LNCaP clone FGC (cell line): ENCODE data around the gene NDFIP2.

Experiments used
- DNase-seq: peaks from one replicate; pipeline ENCODE4 v3.0.0-alpha.2; 2011; ENCODE audit warnings: low read depth
- H3K4me3 ChIP-seq: 2 replicates; pipeline ENCODE4 v1.5.1; 2011; ENCODE audit warnings: mild to moderate bottlenecking, low read depth, low read length, control low read depth
- CTCF ChIP-seq: IDR thresholded peaks from 2 replicates; pipeline ENCODE4 v1.5.1; 2012; ENCODE audit warnings: mild to moderate bottlenecking; ENCODE audit not compliant: control insufficient read depth, insufficient read depth; ENCODE audit errors: extremely low read depth

NDFIP2 gene

GRCh38 chr13:79490824-79491223 lies 9.9 kb downstream of the NDFIP2 start:
- no peak overlapping the region for H3K4me3 ChIP-seq
- DNase-seq, result no peak
- TF ChIP-seq CTCF, result no peak

GRCh38 chr13:79491715-79492114 lies 10.8 kb downstream of the NDFIP2 start:
- H3K4me3 ChIP-seq, result no peak overlapping the region
- DNase-seq, result no peak

GRCh38 chr13:79492313-79492798 lies 11.4 kb downstream of the NDFIP2 start:
- DNase-seq, result no peak
- no peak for TF ChIP-seq CTCF
- no peak overlapping the region for H3K4me3 ChIP-seq

More at GRCh38 chr13:79491715-79492114, 10.8 kb downstream of the NDFIP2 start:
- TF ChIP-seq CTCF, result no peak

- no peak for DNase-seq
- H3K4me3 ChIP-seq, result no peak overlapping the region
- TF ChIP-seq CTCF, result no peak
Observed at GRCh38 chr13:79492918-79493594, 12.1 kb downstream of the NDFIP2 start.

GRCh38 chr13:79496188-79496587 lies 15.2 kb downstream of the NDFIP2 start:
- no peak for TF ChIP-seq CTCF
- DNase-seq, result no peak
- no peak overlapping the region for H3K4me3 ChIP-seq

- no peak for DNase-seq
- no peak for TF ChIP-seq CTCF
- H3K4me3 ChIP-seq, result no peak overlapping the region
Observed at GRCh38 chr13:79497064-79497463, 16.1 kb downstream of the NDFIP2 start.

GRCh38 chr13:79497852-79498251 lies 16.9 kb downstream of the NDFIP2 start:
- TF ChIP-seq CTCF, result no peak
- no peak for DNase-seq
- no peak overlapping the region for H3K4me3 ChIP-seq
